Fibroblast of pulmonary artery (primary cell): ENCODE measurements around the gene ACBD6.

ENCODE experiments used
- DNase-seq: peaks from one replicate; pipeline ENCODE4 v3.0.0-alpha.2; 2010; ENCODE audit warnings: low read depth
- H3K4me3 ChIP-seq: replicated peaks from 2 replicates; pipeline ENCODE4 v1.5.1; 2011; ENCODE audit warnings: low read depth, mild to moderate bottlenecking, control low read depth, low read length, moderate library complexity
- CTCF ChIP-seq: IDR thresholded peaks from 2 replicates; pipeline ENCODE4 v1.5.1; 2011; ENCODE audit warnings: mild to moderate bottlenecking, control low read depth, low read length, inconsistent platforms; ENCODE audit errors: missing control alignments

Gene ACBD6

GRCh38 chr1:180264595-180264994 is 237.8 kb downstream of the ACBD6 start:
- H3K4me3 ChIP-seq: no peak overlapping the region
- TF ChIP-seq CTCF: no peak
- DNase-seq: no peak

- no peak for TF ChIP-seq CTCF
- H3K4me3 ChIP-seq: no peak overlapping the region
- peak; percentile 16 for DNase-seq
These were observed 239.5 kb downstream of the ACBD6 start for GRCh38 chr1:180262628-180263488.

GRCh38 chr1:180261524-180262155 is 240.7 kb downstream of the ACBD6 start:
- TF ChIP-seq CTCF: no peak
- no peak overlapping the region for H3K4me3 ChIP-seq
- DNase-seq: no peak

- H3K4me3 ChIP-seq: no peak overlapping the region
- TF ChIP-seq CTCF: no peak
- no peak for DNase-seq
These were observed 241.3 kb downstream of the ACBD6 start for GRCh38 chr1:180261030-180261429.

- no peak for DNase-seq
- TF ChIP-seq CTCF: no peak
- H3K4me3 ChIP-seq: no peak overlapping the region
These were observed 241.8 kb downstream of the ACBD6 start for GRCh38 chr1:180260541-180260940.

GRCh38 chr1:180259431-180260338 is 242.7 kb downstream of the ACBD6 start:
- no peak for TF ChIP-seq CTCF
- no peak for DNase-seq
- H3K4me3 ChIP-seq: no peak overlapping the region
